Heart right ventricle (tissue), 16 donors: ENCODE data around the gene CFAP299. TPM values are rescaled to one million over a fixed set of nuclear protein-coding genes. Genes with fewer than 3 reads are reported as not detected.

Experiments
- ATAC-seq, 8 donors: fragments of 200-7000 bp; cut with Tn5 transposase; one replicate each; pipeline ENCODE4 v1.9.1; 2020; ENCODE audit warnings: mild to moderate bottlenecking in 8 of 8, moderate library complexity in 8 of 8, moderate number of reproducible peaks in 1 of 8
- DNase-seq, 2 donors: peaks; one replicate each; pipeline ENCODE4 v3.0.0-alpha.2; 2020
- H3K27ac ChIP-seq, 10 donors: fragments of 200-600 bp; sonication (generic) in 2 of 10; one replicate each; pipeline versions ENCODE4 v1.5.0 to v1.8.0; 2020 to 2022; ENCODE audit warnings: mild to moderate bottlenecking in 3 of 10
- H3K27me3 ChIP-seq, 7 donors: fragments of 200-600 bp; one replicate each; pipeline ENCODE4 v1.8.0; 2021 to 2022; ENCODE audit warnings: mild to moderate bottlenecking in 2 of 7
- H3K36me3 ChIP-seq, 9 donors: fragments of 200-600 bp; sonication (generic) in 1 of 9; one replicate each; pipeline versions ENCODE4 v1.5.0 to v1.8.0; 2020 to 2022; ENCODE audit warnings: mild to moderate bottlenecking in 2 of 9
- H3K4me1 ChIP-seq, 9 donors: fragments of 200-600 bp; sonication (generic) in 1 of 9; one replicate each; pipeline versions ENCODE4 v1.5.0 to v1.8.0; 2020 to 2022; ENCODE audit warnings: mild to moderate bottlenecking in 4 of 9
- H3K4me3 ChIP-seq, 10 donors: fragments of 200-600 bp; sonication (generic) in 2 of 10; one replicate each; pipeline versions ENCODE4 v1.5.0 to v1.8.0; 2020 to 2022; ENCODE audit warnings: mild to moderate bottlenecking in 7 of 10, moderate library complexity in 2 of 10
- H3K9me3 ChIP-seq, 11 donors: fragments of 200-600 bp in 10 of 11; sonication (generic) in 2 of 11; one replicate each; pipeline versions ENCODE4 v1.5.0 to v1.8.0; 2013 to 2022; ENCODE audit warnings: mild to moderate bottlenecking in 2 of 11, control low read depth in 1 of 11, moderate library complexity in 1 of 11
- WGBS, 2 donors: extraction: QIAGEN DNeasy Blood & Tissue Kit; methylation state at CpG; one replicate each; pipeline ENCODE4 v1.1.7; 2013; ENCODE audit warnings: inconsistent platforms in 1 of 2; 5-methylcytosine and 5-hydroxymethylcytosine counted together
- intact Hi-C, 10 donors: fragments of 100-400 bp; cut with DNase I; formaldehyde crosslinking; loops; one replicate each; pipeline versions ENCODE4 v1.11.1 to v1.14.2; 2022
- polyA plus RNA-seq, 2 donors: library from polyadenylated mRNA; stranded (reverse); fragments of 200-250 nt; gene quantifications; one replicate each; pipeline ENCODE4 v1.2.3, GENCODE V29; 2013
- total RNA-seq, 10 donors: library from RNA; stranded (reverse); fragmentation: NEBNext Ultra II Directional in 3 of 10; extraction: Animal tissue kit (Norgen Biotek cat#: 25700) in 3 of 10; gene quantifications; one replicate each; pipeline versions ENCODE4 v1.2.1 to v1.2.4, GENCODE V29; 2021 to 2023
- TF ChIP-seq, protein P1 (sequence below), 9 donors: fragments of 200-600 bp; sonication (generic) in 2 of 9; IDR thresholded peaks; one replicate each; pipeline versions ENCODE4 v1.5.0 to v1.8.0; 2021 to 2022; ENCODE audit warnings: antibody characterized with exemption in 9 of 9, mild to moderate bottlenecking in 5 of 9, moderate library complexity in 1 of 9
- donor health status: Arrhythmogenic right ventricular cardiomyopathy.
- donor health status: ischemic (EF 13 %, LVEDD 7.1; RV severe dilation, severe dysfunction).
- donor health status: healthy with polysubstance abuse.
- donor health status: DM: no; HTN: yes; CAD: no.
- donor health status: DM: no; HTN: no; CAD: no.
- donor health status: ischemic (EF 25% LVEDD 6.9; RV normal size, moderate dysfunction).
- donor health status: ischemic (EF 25% LVEDD 5.7; RV mildly dilated, moderate dysfunction).
- donor health status: healthy.
- donor health status: DM: yes; HTN: yes; CAD: no.
- donor health status: Ischemic cardiomyopathy.
- donor health status: ischemic (EF 35%, LVEDD 5.7; RV mildly dilated, moderate dysfunction).
- donor health status: nonischemic (EF 11% LVEDD 7.7; RV severe dilation, severe dysfunction).
- donor health status: DM: yes; HTN: yes; CAD: no.
- donor health status: PGD.
- donor health status: ischemic (EF 29% LVEDD 5.4; RV normal size, mild dysfunction).
- donor health status: nonischemic (EF 23%, LVEDD 6.1; RV moderate dilation, normal function).

CFAP299 gene
- total and polyA plus RNA-seq, 12 donors = 0.93 TPM; not detected in 11

DNA sequence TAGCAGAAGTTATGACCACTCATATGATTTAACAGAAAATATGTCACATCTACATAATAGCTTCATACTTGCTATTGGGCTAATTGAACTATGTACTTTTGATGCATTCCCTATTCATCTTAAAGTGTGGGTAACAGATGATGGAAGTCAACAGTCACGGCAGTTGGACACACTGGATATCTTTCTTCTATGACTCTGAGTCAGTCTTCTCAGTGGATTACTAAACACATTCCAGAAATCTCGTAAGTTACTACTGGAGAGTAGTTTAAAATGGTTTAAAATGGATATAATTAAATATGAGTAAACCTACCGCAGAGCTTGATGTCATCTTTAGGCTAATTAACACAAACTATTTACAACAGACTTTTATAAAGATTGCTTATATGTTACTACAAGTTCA, 30.1 kb upstream of the CFAP299 start:
- TF ChIP-seq, protein P1, sequence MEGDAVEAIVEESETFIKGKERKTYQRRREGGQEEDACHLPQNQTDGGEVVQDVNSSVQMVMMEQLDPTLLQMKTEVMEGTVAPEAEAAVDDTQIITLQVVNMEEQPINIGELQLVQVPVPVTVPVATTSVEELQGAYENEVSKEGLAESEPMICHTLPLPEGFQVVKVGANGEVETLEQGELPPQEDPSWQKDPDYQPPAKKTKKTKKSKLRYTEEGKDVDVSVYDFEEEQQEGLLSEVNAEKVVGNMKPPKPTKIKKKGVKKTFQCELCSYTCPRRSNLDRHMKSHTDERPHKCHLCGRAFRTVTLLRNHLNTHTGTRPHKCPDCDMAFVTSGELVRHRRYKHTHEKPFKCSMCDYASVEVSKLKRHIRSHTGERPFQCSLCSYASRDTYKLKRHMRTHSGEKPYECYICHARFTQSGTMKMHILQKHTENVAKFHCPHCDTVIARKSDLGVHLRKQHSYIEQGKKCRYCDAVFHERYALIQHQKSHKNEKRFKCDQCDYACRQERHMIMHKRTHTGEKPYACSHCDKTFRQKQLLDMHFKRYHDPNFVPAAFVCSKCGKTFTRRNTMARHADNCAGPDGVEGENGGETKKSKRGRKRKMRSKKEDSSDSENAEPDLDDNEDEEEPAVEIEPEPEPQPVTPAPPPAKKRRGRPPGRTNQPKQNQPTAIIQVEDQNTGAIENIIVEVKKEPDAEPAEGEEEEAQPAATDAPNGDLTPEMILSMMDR (IDR thresholded peaks at IDR 0.05) = no peak
- DNase-seq = no peak
- intact Hi-C loops = no loop called here
- Histone ChIP-seq H3K4me1 (no peaks in the 10 kb centered on the region), H3K27ac (no peak overlapping the region), H3K27me3 (peaks cover 0 to 14% (median 5%) of the 10 kb centered on the region in 7 donors), H3K9me3 (no peaks in the 10 kb centered on the region), H3K4me3 (no peak overlapping the region), H3K36me3 (no peaks in the 10 kb centered on the region)
- 80 to 85% methylated on average over 3 of the region's 3 CpGs for WGBS, 2 donors
- ATAC-seq = no peak

DNA sequence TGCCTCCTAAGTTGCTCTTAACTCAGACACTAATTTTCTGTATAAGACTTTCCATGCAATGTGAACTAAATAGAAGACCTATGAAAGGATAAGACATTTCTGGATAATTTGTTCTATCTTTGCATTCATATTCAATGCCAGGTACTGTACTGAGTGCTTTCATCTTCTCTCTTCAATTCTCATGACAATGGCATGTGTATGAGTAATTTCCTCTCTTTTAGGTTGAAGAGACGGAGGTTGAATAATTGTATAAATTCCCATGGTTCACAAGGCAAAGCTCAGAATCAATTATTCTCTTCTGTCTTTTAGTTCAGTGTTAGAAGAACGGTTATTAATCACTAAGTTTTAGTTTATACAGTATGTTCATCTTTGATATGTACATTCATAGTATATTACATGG, 29.3 kb upstream of the CFAP299 start:
- peaks cover 0 to 14% (median 5%) of the 10 kb centered on the region in 7 donors for H3K27me3 ChIP-seq
- DNase-seq (no peak), ATAC-seq (no peak)
- no peaks in the 10 kb centered on the region for H3K36me3 ChIP-seq
- H3K27ac ChIP-seq = no peak overlapping the region
- no peak overlapping the region for H3K4me3 ChIP-seq
- intact Hi-C loops = no loop called here
- TF ChIP-seq, protein P1 (IDR thresholded peaks at IDR 0.05) = no peak
- H3K4me1 ChIP-seq = no peaks in the 10 kb centered on the region
- H3K9me3 ChIP-seq = no peaks in the 10 kb centered on the region
- 82 to 83% methylated on average over 2 of the region's 2 CpGs for WGBS, 2 donors

DNA sequence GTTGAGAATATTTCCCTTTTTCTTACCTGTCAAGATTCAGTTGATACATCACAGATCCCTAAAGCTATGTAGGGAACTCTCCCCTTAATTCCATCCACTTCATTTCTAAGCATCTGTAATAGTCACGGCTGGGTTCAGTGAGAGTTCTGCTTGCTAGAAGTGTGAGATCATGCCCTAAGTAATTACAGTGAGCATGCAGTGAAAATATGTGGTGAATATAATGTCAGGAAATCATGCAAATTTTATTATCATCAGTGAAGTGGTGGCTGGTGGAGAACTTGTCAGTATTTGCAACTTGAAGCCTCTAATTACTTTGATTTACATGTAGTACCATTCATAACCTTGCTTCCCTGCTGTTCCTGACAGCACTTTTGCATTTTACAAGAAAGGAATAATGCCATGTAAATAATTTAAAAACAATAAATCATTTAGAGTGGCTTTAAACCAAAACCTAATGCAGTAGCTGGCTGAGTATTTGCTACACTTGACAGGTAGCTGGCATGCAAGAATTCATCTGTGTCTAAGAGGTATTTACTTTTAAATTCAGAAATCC, 28.3 kb upstream of the CFAP299 start:
- H3K9me3 ChIP-seq = no peaks in the 10 kb centered on the region
- TF ChIP-seq, protein P1 (IDR thresholded peaks at IDR 0.05) = no peak
- no peaks in the 10 kb centered on the region for H3K36me3 ChIP-seq
- no peak for DNase-seq
- peaks cover 0 to 14% (median 5%) of the 10 kb centered on the region in 7 donors for H3K27me3 ChIP-seq
- H3K27ac ChIP-seq = no peak overlapping the region
- intact Hi-C loops = no loop called here
- ATAC-seq = peak in 1 of 8 donors; percentile 25
- no peaks in the 10 kb centered on the region for H3K4me1 ChIP-seq
- H3K4me3 ChIP-seq = no peak overlapping the region
- WGBS, 2 donors = 22 to 32% methylated on average over 1 of the region's 1 CpG

DNA sequence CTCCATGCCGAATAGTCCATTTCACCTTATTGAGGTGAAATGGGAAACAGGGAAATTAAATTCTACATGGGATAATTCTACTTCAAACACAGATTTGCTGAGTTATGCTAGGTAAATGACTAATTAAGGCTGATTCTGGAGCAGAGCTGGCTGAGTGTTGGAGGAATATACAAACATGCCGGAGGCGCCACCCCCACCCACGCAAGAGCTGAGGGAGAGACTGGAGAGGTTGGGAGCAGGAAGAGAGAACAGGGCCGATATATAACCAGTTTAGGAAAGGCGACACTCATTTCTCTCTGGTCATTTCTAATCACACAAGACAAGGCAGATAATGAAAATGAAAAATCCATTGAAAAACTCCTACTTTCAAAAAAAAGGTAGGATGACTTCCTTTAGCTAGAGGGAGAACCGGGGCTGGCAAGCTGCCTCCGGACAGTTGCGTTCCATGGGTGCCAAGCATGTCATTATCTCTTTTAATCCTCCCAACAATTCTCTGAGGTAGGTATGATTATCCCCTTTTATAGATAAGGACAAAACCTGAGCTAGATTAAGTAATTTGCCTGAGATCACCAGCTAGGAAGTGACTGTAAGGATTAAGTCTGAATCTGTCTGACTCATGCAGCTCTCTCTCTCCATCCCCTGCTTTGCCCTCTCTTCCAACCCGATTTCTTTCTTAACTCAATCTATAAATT, 27.6 kb upstream of the CFAP299 start:
- WGBS, 2 donors = 30 to 36% methylated on average over 10 of the region's 10 CpGs
- Histone ChIP-seq H3K4me1 (no peaks in the 10 kb centered on the region), H3K36me3 (no peaks in the 10 kb centered on the region), H3K27ac (no peak overlapping the region), H3K9me3 (no peaks in the 10 kb centered on the region), H3K4me3 (no peak overlapping the region), H3K27me3 (peaks cover 0 to 14% (median 5%) of the 10 kb centered on the region in 7 donors)
- TF ChIP-seq, protein P1 (IDR thresholded peaks at IDR 0.05) = no peak
- intact Hi-C loops = no loop called here
- DNase-seq (no peak), ATAC-seq (no peak)
